ELR (cell line): Measurements from ENCODE around the gene CLDN2.
A peak's percentile ranks its signal among the peaks of the same experiment; 100 is the strongest.
"Not testable (repeated sequence)": the region's sequence is repeated elsewhere in the genome, so short reads cannot be mapped to it uniquely, and the experiment has no call there.

Experiments
- DNase-seq: peaks from one replicate; pipeline ENCODE4 v3.0.0-alpha.2; 2015; ENCODE audit warnings: low read depth

The CLDN2 gene

GRCh38 chrX:106919932-106920452 is at the start of gene CLDN2:
Gene CLDN2, plus strand, starts transcription at chrX:106920402. Its CDS starts 7,827 bp downstream, at chrX:106928229.
- no peak for DNase-seq

- not testable (repeated sequence) for DNase-seq
Measured at GRCh38 chrX:106872796-106873195, 47.4 kb upstream of the CLDN2 start.

- peak; percentile 63 for DNase-seq
Measured at GRCh38 chrX:106874075-106874474, 46.1 kb upstream of the CLDN2 start.

GRCh38 chrX:106875151-106875550 is 45.1 kb upstream of the CLDN2 start:
- no peak for DNase-seq

- no peak for DNase-seq
Measured at GRCh38 chrX:106889468-106889867, 30.7 kb upstream of the CLDN2 start.

GRCh38 chrX:106891762-106892460 is 28.3 kb upstream of the CLDN2 start:
- peak; percentile 14 for DNase-seq

- peak; percentile 81 for DNase-seq
Measured at GRCh38 chrX:106894392-106894909, 25.8 kb upstream of the CLDN2 start.

- DNase-seq, result peak; percentile 83
Measured at GRCh38 chrX:106894978-106895452, 25.2 kb upstream of the CLDN2 start.

- peak; percentile 74 for DNase-seq
Measured at GRCh38 chrX:106897259-106897658, 22.9 kb upstream of the CLDN2 start.

GRCh38 chrX:106898462-106898861 is 21.7 kb upstream of the CLDN2 start:
- peak; percentile 67 for DNase-seq

GRCh38 chrX:106899276-106899675 is 20.9 kb upstream of the CLDN2 start:
- no peak for DNase-seq

- DNase-seq, result peak; percentile 15
Measured at GRCh38 chrX:106899841-106900240, 20.4 kb upstream of the CLDN2 start.

- DNase-seq, result no peak
Measured at GRCh38 chrX:106901341-106901740, 18.9 kb upstream of the CLDN2 start.

GRCh38 chrX:106901781-106902219 is 18.4 kb upstream of the CLDN2 start:
- no peak for DNase-seq

- no peak for DNase-seq
Measured at GRCh38 chrX:106902684-106903083, 17.5 kb upstream of the CLDN2 start.

- DNase-seq, result no peak
Measured at GRCh38 chrX:106903291-106903824, 16.8 kb upstream of the CLDN2 start, which contains the start of gene RIPPLY1. Gene RIPPLY1, minus strand, starts transcription at chrX:106903341. Its CDS starts 54 bp downstream, at chrX:106903287.

- DNase-seq, result no peak
Measured at GRCh38 chrX:106903856-106904528, 16.2 kb upstream of the CLDN2 start.

- no peak for DNase-seq
Measured at GRCh38 chrX:106905064-106905708, 15.0 kb upstream of the CLDN2 start.

GRCh38 chrX:106906361-106906760 is 13.8 kb upstream of the CLDN2 start:
- DNase-seq, result no peak

GRCh38 chrX:106912864-106913263 is 7.3 kb upstream of the CLDN2 start:
- peak; percentile 56 for DNase-seq

- peak; percentile 86 for DNase-seq
Measured at GRCh38 chrX:106917830-106918500, 2.2 kb upstream of the CLDN2 start.
